Parathyroid adenoma (tissue), 2 donors: Measurements from ENCODE around the gene FYB2.
A peak's percentile ranks its signal among the peaks of the same experiment; 100 is the strongest.

ENCODE experiments used
- H2AFZ ChIP-seq: fragments of 300-600 bp; sonication (generic); one replicate; pipeline ENCODE4 v1.7.0; 2017; ENCODE audit warnings: antibody characterized with exemption, mild to moderate bottlenecking
- H3K27ac ChIP-seq: fragments of 300-600 bp; sonication (generic); one replicate; pipeline ENCODE4 v1.7.0; 2017
- H3K27me3 ChIP-seq: fragments of 300-600 bp; sonication (generic); one replicate; pipeline ENCODE4 v1.7.0; 2017; ENCODE audit warnings: low read length; ENCODE audit not compliant: control insufficient read depth, insufficient read depth
- H3K36me3 ChIP-seq: fragments of 300-600 bp; sonication (generic); one replicate; pipeline ENCODE4 v1.7.0; 2017; ENCODE audit warnings: low read length; ENCODE audit not compliant: control insufficient read depth, insufficient read depth
- H3K4me1 ChIP-seq: fragments of 300-600 bp; sonication (generic); one replicate; pipeline ENCODE4 v1.7.0; 2017; ENCODE audit warnings: control low read depth
- H3K4me2 ChIP-seq: fragments of 300-600 bp; sonication (generic); one replicate; pipeline ENCODE4 v1.7.0; 2017; ENCODE audit warnings: low read length
- H3K4me3 ChIP-seq: fragments of 300-600 bp; sonication (generic); one replicate; pipeline ENCODE4 v1.7.0; 2017; ENCODE audit warnings: low read depth, low read length
- H3K79me2 ChIP-seq: fragments of 300-600 bp; sonication (generic); one replicate; pipeline ENCODE4 v1.7.0; 2017; ENCODE audit warnings: control low read depth
- H3K9ac ChIP-seq: fragments of 300-600 bp; sonication (generic); one replicate; pipeline ENCODE4 v1.7.0; 2017; ENCODE audit warnings: mild to moderate bottlenecking
- H3K9me3 ChIP-seq: fragments of 300-600 bp; sonication (generic); one replicate; pipeline ENCODE4 v1.7.0; 2017; ENCODE audit warnings: low read length; ENCODE audit not compliant: control insufficient read depth
- TF ChIP-seq, protein P1 (sequence below): fragments of 300-600 bp; sonication (generic); IDR thresholded peaks from one replicate; pipeline ENCODE4 v1.7.0; 2017; ENCODE audit warnings: antibody characterized with exemption, mild to moderate bottlenecking
- donor health status: primary hyperparathyroidism.

Gene FYB2

DNA sequence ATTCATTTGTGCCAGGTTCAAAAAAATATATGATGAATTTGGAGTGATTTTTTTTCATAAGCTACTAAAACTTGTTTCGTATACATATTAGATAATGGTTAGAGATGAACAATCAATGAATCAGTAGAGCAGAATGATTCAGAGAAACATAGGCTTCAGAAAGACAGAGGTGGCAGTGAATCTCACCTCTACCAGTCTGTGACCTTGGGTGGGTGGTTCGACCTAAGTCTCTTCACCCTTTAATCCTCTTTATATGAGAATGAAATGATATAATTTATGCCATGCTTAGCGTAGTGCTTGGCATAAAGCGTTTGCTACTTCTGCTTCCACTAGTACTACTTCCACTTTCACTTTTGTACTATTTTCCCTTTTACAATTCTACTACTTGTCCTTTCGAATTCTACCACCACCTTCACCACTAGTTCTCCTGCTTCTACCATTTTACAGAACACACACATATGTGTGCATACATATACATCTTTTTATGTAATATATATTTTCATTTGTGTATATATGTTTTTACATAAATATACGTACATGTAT is 45.1 kb downstream of the FYB2 start:
- Histone ChIP-seq H3K4me2 (no peak overlapping the region), H2AFZ (no peak overlapping the region), H3K4me3 (no peak overlapping the region), H3K9ac (no peak overlapping the region), H3K9me3 (no peaks in the 10 kb centered on the region), H3K27me3 (no peaks in the 10 kb centered on the region), H3K36me3 (no peaks in the 10 kb centered on the region), H3K4me1 (no peaks in the 10 kb centered on the region), H3K79me2 (no peaks in the 10 kb centered on the region), H3K27ac (no peak overlapping the region)
- TF ChIP-seq, protein P1, sequence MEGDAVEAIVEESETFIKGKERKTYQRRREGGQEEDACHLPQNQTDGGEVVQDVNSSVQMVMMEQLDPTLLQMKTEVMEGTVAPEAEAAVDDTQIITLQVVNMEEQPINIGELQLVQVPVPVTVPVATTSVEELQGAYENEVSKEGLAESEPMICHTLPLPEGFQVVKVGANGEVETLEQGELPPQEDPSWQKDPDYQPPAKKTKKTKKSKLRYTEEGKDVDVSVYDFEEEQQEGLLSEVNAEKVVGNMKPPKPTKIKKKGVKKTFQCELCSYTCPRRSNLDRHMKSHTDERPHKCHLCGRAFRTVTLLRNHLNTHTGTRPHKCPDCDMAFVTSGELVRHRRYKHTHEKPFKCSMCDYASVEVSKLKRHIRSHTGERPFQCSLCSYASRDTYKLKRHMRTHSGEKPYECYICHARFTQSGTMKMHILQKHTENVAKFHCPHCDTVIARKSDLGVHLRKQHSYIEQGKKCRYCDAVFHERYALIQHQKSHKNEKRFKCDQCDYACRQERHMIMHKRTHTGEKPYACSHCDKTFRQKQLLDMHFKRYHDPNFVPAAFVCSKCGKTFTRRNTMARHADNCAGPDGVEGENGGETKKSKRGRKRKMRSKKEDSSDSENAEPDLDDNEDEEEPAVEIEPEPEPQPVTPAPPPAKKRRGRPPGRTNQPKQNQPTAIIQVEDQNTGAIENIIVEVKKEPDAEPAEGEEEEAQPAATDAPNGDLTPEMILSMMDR = no peak

DNA sequence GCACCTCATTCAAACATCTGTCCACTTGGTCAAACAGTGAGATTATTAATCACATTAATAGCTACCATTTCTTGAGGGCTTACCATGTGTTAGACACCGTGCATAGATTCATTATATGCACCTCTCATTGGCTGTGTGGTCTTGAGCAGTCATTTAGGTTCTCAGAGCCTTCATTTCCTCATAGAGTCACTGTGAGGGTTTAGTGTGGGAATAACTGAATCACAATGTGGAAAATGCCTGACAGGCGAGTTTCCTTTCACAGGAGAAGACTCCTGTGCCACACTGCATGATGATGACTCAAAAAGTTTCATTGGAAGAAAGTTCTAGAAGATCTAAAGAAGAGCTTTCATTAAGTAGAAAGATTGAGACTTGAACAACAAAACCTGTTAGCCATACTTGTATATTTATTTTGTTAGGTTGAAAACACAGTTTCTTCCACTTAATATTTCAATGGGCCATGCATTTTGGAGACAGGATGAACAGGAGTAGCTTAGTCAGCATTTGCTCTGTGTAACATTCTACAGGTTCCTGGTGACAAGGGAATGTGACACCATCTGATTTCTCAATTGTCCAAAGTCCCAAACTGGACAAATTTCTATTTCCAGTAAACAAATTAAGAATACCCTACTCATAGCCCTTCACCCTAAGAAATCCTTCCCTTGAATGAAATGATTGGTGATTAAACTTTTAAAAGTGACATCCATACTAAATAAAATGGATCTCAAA is 45.7 kb downstream of the FYB2 start:
- H3K4me2 ChIP-seq = no peak overlapping the region
- TF ChIP-seq, protein P1 = no peak
- no peaks in the 10 kb centered on the region for H3K9me3 ChIP-seq
- H3K4me3 ChIP-seq = no peak overlapping the region
- no peaks in the 10 kb centered on the region for H3K4me1 ChIP-seq
- H3K36me3 ChIP-seq = no peaks in the 10 kb centered on the region
- no peak overlapping the region for H3K9ac ChIP-seq
- H3K79me2 ChIP-seq = no peaks in the 10 kb centered on the region
- H2AFZ ChIP-seq = no peak overlapping the region
- no peak overlapping the region for H3K27ac ChIP-seq
- H3K27me3 ChIP-seq = no peaks in the 10 kb centered on the region

DNA sequence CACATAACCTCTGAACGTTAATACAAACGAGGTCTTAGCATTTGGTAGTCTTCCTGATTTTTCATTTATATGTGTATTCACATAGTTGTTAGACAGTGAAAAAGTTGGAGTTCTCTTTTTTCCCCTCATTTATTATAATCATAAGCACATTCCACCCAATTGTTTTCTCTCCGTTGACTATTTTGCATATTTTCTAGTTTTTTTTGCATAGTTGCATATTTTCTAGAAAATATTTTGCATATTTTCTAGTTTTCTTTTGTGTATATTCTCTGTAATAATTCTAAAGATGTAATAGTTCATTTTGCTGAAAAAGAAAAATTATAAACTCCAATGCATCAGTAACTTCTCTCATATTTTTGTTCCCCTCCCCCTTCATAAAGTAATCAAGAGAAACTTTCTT is 47.5 kb downstream of the FYB2 start:
- Histone ChIP-seq H3K4me2 (no peak overlapping the region), H3K9ac (no peak overlapping the region), H3K27ac (no peak overlapping the region), H3K9me3 (no peaks in the 10 kb centered on the region), H3K4me3 (no peak overlapping the region), H3K27me3 (no peaks in the 10 kb centered on the region), H3K4me1 (no peaks in the 10 kb centered on the region), H3K36me3 (no peaks in the 10 kb centered on the region), H3K79me2 (no peaks in the 10 kb centered on the region), H2AFZ (no peak overlapping the region)
- TF ChIP-seq, protein P1 = no peak

DNA sequence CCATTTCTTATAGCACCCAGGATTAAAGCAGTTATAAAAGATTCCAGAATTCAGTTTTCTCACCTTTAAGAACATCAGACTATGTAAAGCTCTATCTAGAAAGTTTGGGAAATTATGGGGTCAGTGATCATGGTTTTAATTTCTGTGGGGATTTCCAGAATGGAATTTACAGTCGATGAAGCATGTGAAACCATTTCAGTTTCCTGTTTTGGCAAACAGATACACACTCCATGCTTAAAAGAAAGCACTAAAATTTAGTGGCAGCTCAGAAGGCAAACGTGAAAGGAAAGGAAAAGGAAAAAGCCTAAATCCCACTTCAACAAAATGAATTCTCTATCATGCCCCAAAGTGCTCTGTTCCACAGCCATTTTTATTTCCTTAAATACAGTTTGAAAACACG is 60.4 kb downstream of the FYB2 start:
- Histone ChIP-seq H3K79me2 (no peaks in the 10 kb centered on the region), H3K27ac (no peak overlapping the region), H3K4me3 (no peak overlapping the region), H3K9ac (no peak overlapping the region), H3K27me3 (no peaks in the 10 kb centered on the region), H3K9me3 (no peaks in the 10 kb centered on the region), H3K4me1 (no peaks in the 10 kb centered on the region), H3K36me3 (no peaks in the 10 kb centered on the region), H2AFZ (peak overlapping the region; percentile 44), H3K4me2 (no peak overlapping the region)
- TF ChIP-seq, protein P1 = no peak

DNA sequence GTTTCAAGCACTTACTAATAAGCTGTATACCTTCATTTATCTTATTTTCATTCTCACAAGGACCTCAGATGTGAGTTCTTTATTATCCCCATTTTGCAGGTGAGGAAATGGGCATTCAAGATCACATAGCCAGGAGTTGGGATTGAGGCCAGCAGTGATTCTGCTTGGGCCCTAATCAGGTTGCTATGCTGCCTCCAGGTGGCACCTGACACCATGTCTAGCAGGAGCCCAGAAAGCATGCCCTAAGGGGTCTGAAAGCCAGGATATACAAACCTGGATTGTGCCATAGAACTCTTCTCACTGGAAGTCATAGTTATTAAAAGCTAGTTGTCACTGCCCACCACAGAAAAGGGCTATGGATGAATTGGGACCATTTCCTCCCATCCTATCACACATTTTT is 61.1 kb downstream of the FYB2 start:
- no peaks in the 10 kb centered on the region for H3K4me1 ChIP-seq
- H3K4me2 ChIP-seq = no peak overlapping the region
- H3K9me3 ChIP-seq = no peaks in the 10 kb centered on the region
- no peak overlapping the region for H3K4me3 ChIP-seq
- H2AFZ ChIP-seq = no peak overlapping the region
- H3K79me2 ChIP-seq = no peaks in the 10 kb centered on the region
- H3K9ac ChIP-seq = no peak overlapping the region
- TF ChIP-seq, protein P1 = no peak
- H3K27ac ChIP-seq = no peak overlapping the region
- H3K36me3 ChIP-seq = no peaks in the 10 kb centered on the region
- no peaks in the 10 kb centered on the region for H3K27me3 ChIP-seq
